HG03280 (cell line): ENCODE measurements around the gene GPR87.

Experiments
- ATAC-seq: cut with Tn5 transposase; IDR thresholded peaks from one replicate; pipeline ENCODE4 v1.9.1; 2021; ENCODE audit warnings: mild to moderate bottlenecking, moderate library complexity; ENCODE audit not compliant: unreplicated experiment

The GPR87 gene

GRCh38 chr3:151316267-151316991, at the start of gene GPR87:
TSS of gene GPR87 (minus strand) at chr3:151316820. CDS start at chr3:151300100, 16,720 bp downstream.
- ATAC-seq: no peak

- no peak for ATAC-seq
These were observed 46.1 kb upstream of the GPR87 start for GRCh38 chr3:151362751-151363174.

GRCh38 chr3:151357463-151357850, 40.8 kb upstream of the GPR87 start:
- ATAC-seq: no peak

GRCh38 chr3:151356794-151357462, 40.3 kb upstream of the GPR87 start:
- ATAC-seq: no peak

- peak; percentile 21 for ATAC-seq
These were observed 35.0 kb upstream of the GPR87 start for GRCh38 chr3:151351648-151352047.

GRCh38 chr3:151351219-151351618, 34.6 kb upstream of the GPR87 start:
- ATAC-seq: peak; percentile 77

- ATAC-seq: no peak
These were observed 34.0 kb upstream of the GPR87 start for GRCh38 chr3:151350656-151351055.

GRCh38 chr3:151347432-151347831, 30.8 kb upstream of the GPR87 start:
- ATAC-seq: no peak

GRCh38 chr3:151346292-151346691, 29.7 kb upstream of the GPR87 start:
- no peak for ATAC-seq

- ATAC-seq: no peak
These were observed 29.2 kb upstream of the GPR87 start for GRCh38 chr3:151345859-151346258.

GRCh38 chr3:151331696-151332095, 15.1 kb upstream of the GPR87 start:
- no peak for ATAC-seq

- ATAC-seq: no peak
These were observed 14.3 kb upstream of the GPR87 start for GRCh38 chr3:151330899-151331298.

- no peak for ATAC-seq
These were observed 13.8 kb upstream of the GPR87 start for GRCh38 chr3:151330379-151330778.

- no peak for ATAC-seq
These were observed 12.7 kb upstream of the GPR87 start, which contains the start of gene P2RY13 for GRCh38 chr3:151329363-151329762. TSS of gene P2RY13 (minus strand) at chr3:151329549. CDS start at chr3:151329528, 21 bp downstream.

- ATAC-seq: no peak
These were observed 11.8 kb upstream of the GPR87 start for GRCh38 chr3:151328298-151328995.

- ATAC-seq: no peak
These were observed 11.1 kb upstream of the GPR87 start for GRCh38 chr3:151327571-151328198.

GRCh38 chr3:151322511-151322910, 5.9 kb upstream of the GPR87 start:
- ATAC-seq: no peak

GRCh38 chr3:151321526-151321925, 4.9 kb upstream of the GPR87 start:
- ATAC-seq: no peak

GRCh38 chr3:151320131-151320530, 3.5 kb upstream of the GPR87 start:
- ATAC-seq: no peak

- no peak for ATAC-seq
These were observed 3.0 kb upstream of the GPR87 start for GRCh38 chr3:151319628-151320027.

- ATAC-seq: no peak
These were observed 2.4 kb upstream of the GPR87 start for GRCh38 chr3:151318991-151319390.
